Right cardiac atrium (tissue), 5 donors: Measurements from ENCODE around the gene CHL1. TPM values are rescaled to one million over a fixed set of nuclear protein-coding genes. Genes with fewer than 3 reads are reported as not detected.
"Not testable (repeated sequence)": the region's sequence is repeated elsewhere in the genome, so short reads cannot be mapped to it uniquely, and the experiment has no call there.

Source experiments
- ATAC-seq, 2 donors: fragments of 200-7000 bp; cut with Tn5 transposase; one replicate each; pipeline versions ENCODE4 v1.8.0 to v1.9.1; 2020; ENCODE audit warnings: moderate library complexity in 2 of 2, mild to moderate bottlenecking in 1 of 2
- DNase-seq, 3 donors: peaks; one replicate each; pipeline ENCODE4 v3.0.0-alpha.2; 2020
- H3K27ac ChIP-seq: one replicate; pipeline ENCODE4 v1.5.1; 2013; ENCODE audit warnings: mild to moderate bottlenecking, low read length, control low read depth, moderate library complexity
- H3K27me3 ChIP-seq: one replicate; pipeline ENCODE4 v1.6.1; 2013; ENCODE audit not compliant: control insufficient read depth, insufficient read depth
- H3K4me1 ChIP-seq: one replicate; pipeline ENCODE4 v1.6.1; 2013; ENCODE audit warnings: low read length; ENCODE audit not compliant: control insufficient read depth, insufficient read depth
- H3K4me3 ChIP-seq: one replicate; pipeline ENCODE4 v1.5.1; 2013; ENCODE audit warnings: low read length, control low read depth
- H3K9me3 ChIP-seq: one replicate; pipeline ENCODE4 v1.6.1; 2013; ENCODE audit warnings: low read length; ENCODE audit not compliant: control insufficient read depth
- WGBS: extraction: QIAGEN DNeasy Blood & Tissue Kit; methylation state at CpG from one replicate; pipeline ENCODE4 v1.1.7; 2013; 5-methylcytosine and 5-hydroxymethylcytosine counted together
- intact Hi-C, 4 donors: fragments of 100-400 bp; cut with DNase I; formaldehyde crosslinking; loops; one replicate each; pipeline versions ENCODE4 v1.11.0 to v1.14.0; 2022 to 2023
- polyA plus RNA-seq: library from polyadenylated mRNA; stranded (reverse); fragments of 200-250 nt; gene quantifications from one replicate; pipeline ENCODE4 v1.2.3, GENCODE V29; 2013
- total RNA-seq, 4 donors: library from RNA; stranded (reverse); fragmentation: NEBNext Ultra II Directional; extraction: Animal tissue kit (Norgen Biotek cat#: 25700); gene quantifications; one replicate each; pipeline ENCODE4 v1.2.1, GENCODE V29; 2021
- donor health status: healthy with polysubstance abuse.
- donor health status: DM: no; HTN: yes; CAD: no.
- donor health status: DM: no; HTN: no; CAD: no.
- donor health status: DM: no; HTN: yes; CAD: no; lungs with severe emphysema.
- donor health status: DM: yes; HTN: yes; CAD: no.

CHL1 gene
- total and polyA plus RNA-seq, 5 donors: 14.3 to 90.2 (median 70.2) TPM

- H3K4me3 ChIP-seq, H3K27ac ChIP-seq, H3K9me3 ChIP-seq, ATAC-seq, H3K27me3 ChIP-seq, intact Hi-C loops, H3K4me1 ChIP-seq, DNase-seq: not testable (repeated sequence)
- 73% methylated on average over 7 of the region's 7 CpGs for WGBS
These were observed 169.7 kb downstream of the CHL1 start for GRCh38 chr3:366253-366652.

- H3K27ac ChIP-seq: no peak overlapping the region
- WGBS: 61% methylated on average over 6 of the region's 6 CpGs
- intact Hi-C loops: no loop called here
- ATAC-seq (no peak), DNase-seq (peak in 1 of 3 donors; percentile 49)
- H3K4me3 ChIP-seq: no peak overlapping the region
- no peaks in the 10 kb centered on the region for H3K27me3 ChIP-seq
- H3K9me3 ChIP-seq: no peaks in the 10 kb centered on the region
- no peaks in the 10 kb centered on the region for H3K4me1 ChIP-seq
These were observed 176.7 kb downstream of the CHL1 start for GRCh38 chr3:373193-373779.

- DNase-seq (no peak), ATAC-seq (peak; percentile 51 to 82)
- intact Hi-C loops: no loop called here
- Histone ChIP-seq H3K27ac (peak overlapping the region; percentile 61), H3K9me3 (no peaks in the 10 kb centered on the region), H3K4me3 (no peak overlapping the region), H3K27me3 (no peaks in the 10 kb centered on the region), H3K4me1 (no peaks in the 10 kb centered on the region)
- WGBS: 33% methylated on average over 1 of the region's 1 CpG
These were observed 177.9 kb downstream of the CHL1 start for GRCh38 chr3:374459-374858.

- Histone ChIP-seq H3K27me3 (no peaks in the 10 kb centered on the region), H3K4me1 (no peaks in the 10 kb centered on the region), H3K9me3 (no peaks in the 10 kb centered on the region), H3K27ac (no peak overlapping the region), H3K4me3 (no peak overlapping the region)
- ATAC-seq (no peak), DNase-seq (no peak)
- intact Hi-C loops: no loop called here
- 19% methylated on average over 3 of the region's 3 CpGs for WGBS
These were observed 180.6 kb downstream of the CHL1 start for GRCh38 chr3:377158-377561.

- DNase-seq (no peak), ATAC-seq (no peak)
- no peak overlapping the region for H3K4me3 ChIP-seq
- no peaks in the 10 kb centered on the region for H3K9me3 ChIP-seq
- intact Hi-C loops: no loop called here
- H3K27me3 ChIP-seq: no peaks in the 10 kb centered on the region
- H3K27ac ChIP-seq: no peak overlapping the region
- no peaks in the 10 kb centered on the region for H3K4me1 ChIP-seq
These were observed 184.2 kb downstream of the CHL1 start for GRCh38 chr3:380801-381200.

- Histone ChIP-seq H3K9me3 (no peaks in the 10 kb centered on the region), H3K27me3 (no peaks in the 10 kb centered on the region), H3K4me1 (no peaks in the 10 kb centered on the region), H3K4me3 (no peak overlapping the region), H3K27ac (no peak overlapping the region)
- DNase-seq: no peak
- ATAC-seq: no peak
- intact Hi-C loops: no loop called here
These were observed 188.6 kb downstream of the CHL1 start for GRCh38 chr3:385151-385550.

- H3K4me1 ChIP-seq: no peaks in the 10 kb centered on the region
- intact Hi-C loops: no loop called here
- ATAC-seq: no peak
- 61% methylated on average over 4 of the region's 4 CpGs for WGBS
- H3K27me3 ChIP-seq: no peaks in the 10 kb centered on the region
- no peak overlapping the region for H3K27ac ChIP-seq
- H3K9me3 ChIP-seq: no peaks in the 10 kb centered on the region
- no peak overlapping the region for H3K4me3 ChIP-seq
- no peak for DNase-seq
These were observed 198.2 kb downstream of the CHL1 start for GRCh38 chr3:394775-395174.

- Histone ChIP-seq H3K4me3 (no peak overlapping the region), H3K9me3 (no peaks in the 10 kb centered on the region), H3K4me1 (no peaks in the 10 kb centered on the region), H3K27me3 (no peaks in the 10 kb centered on the region), H3K27ac (no peak overlapping the region)
- ATAC-seq (no peak), DNase-seq (no peak)
- 72% methylated on average over 3 of the region's 3 CpGs for WGBS
- intact Hi-C loops: no loop called here
These were observed 199.7 kb downstream of the CHL1 start for GRCh38 chr3:396293-396692.

GRCh38 chr3:399647-400046, 203.1 kb downstream of the CHL1 start:
- 80% methylated on average over 6 of the region's 6 CpGs for WGBS

GRCh38 chr3:403826-404225, 207.3 kb downstream of the CHL1 start:
- intact Hi-C loops: no loop called here
- Histone ChIP-seq H3K9me3 (no peaks in the 10 kb centered on the region), H3K27me3 (no peaks in the 10 kb centered on the region), H3K4me3 (no peak overlapping the region), H3K4me1 (no peaks in the 10 kb centered on the region), H3K27ac (no peak overlapping the region)
- WGBS: 73% methylated on average over 4 of the region's 4 CpGs
- DNase-seq (no peak), ATAC-seq (no peak)

More at GRCh38 chr3:399647-400046, 203.1 kb downstream of the CHL1 start:
- no peak overlapping the region for H3K27ac ChIP-seq
- intact Hi-C loops: no loop called here
- H3K9me3 ChIP-seq: no peaks in the 10 kb centered on the region
- no peak overlapping the region for H3K4me3 ChIP-seq
- H3K4me1 ChIP-seq: no peaks in the 10 kb centered on the region
- ATAC-seq (no peak), DNase-seq (no peak)
- H3K27me3 ChIP-seq: no peaks in the 10 kb centered on the region

- Histone ChIP-seq H3K4me3 (no peak overlapping the region), H3K27ac (no peak overlapping the region), H3K9me3 (no peaks in the 10 kb centered on the region), H3K4me1 (no peaks in the 10 kb centered on the region), H3K27me3 (no peaks in the 10 kb centered on the region)
- intact Hi-C loops: no loop called here
- no peak for ATAC-seq
- 65% methylated on average over 4 of the region's 4 CpGs for WGBS
- DNase-seq: no peak
These were observed 212.4 kb downstream of the CHL1 start for GRCh38 chr3:409011-409410.

- 22% methylated on average over 2 of the region's 2 CpGs for WGBS
- H3K4me1 ChIP-seq: no peaks in the 10 kb centered on the region
- no peak overlapping the region for H3K27ac ChIP-seq
- H3K27me3 ChIP-seq: no peaks in the 10 kb centered on the region
- ATAC-seq (no peak), DNase-seq (no peak)
- H3K9me3 ChIP-seq: no peaks in the 10 kb centered on the region
- no peak overlapping the region for H3K4me3 ChIP-seq
- intact Hi-C loops: no loop called here
These were observed 214.7 kb downstream of the CHL1 start for GRCh38 chr3:411226-411625.
